Panc1 (cell line): Measurements from ENCODE around the gene MBOAT1. TPM values are rescaled to one million over a fixed set of nuclear protein-coding genes. Genes with fewer than 3 reads are reported as not detected.

Experiments
- ATAC-seq: fragments of 200-7000 bp; cut with Tn5 transposase; 2 replicates; pipeline ENCODE4 v1.9.1; 2020; ENCODE audit warnings: mild to moderate bottlenecking, moderate library complexity
- BruUV-seq: library from RNA; stranded (reverse); fragments of 400-500 nt; replicated peaks from 2 replicates; lab custom pipeline; 2021; lab: Mats Ljungman, UMichigan
- CTCF ChIA-PET: fragments of 300-600 bp; sonication (Branson Sonifier 250); formaldehyde crosslinking; loops from one replicate; lab custom pipeline; 2022; ENCODE audit warnings: antibody characterized with exemption; lab: Charles Lee
- POLR2A ChIA-PET: fragments of 300-600 bp; sonication (Branson Sonifier 250); formaldehyde crosslinking; loops from one replicate; lab custom pipeline; 2022; ENCODE audit warnings: antibody characterized with exemption; lab: Charles Lee
- DNase-seq: peaks from one replicate; pipeline ENCODE4 v3.0.0-alpha.2; 2010; ENCODE audit warnings: low read depth, low spot score
- H3K27ac ChIP-seq: 2 replicates; pipeline ENCODE4 v1.5.1; 2011; ENCODE audit warnings: mild to moderate bottlenecking, low read length, inconsistent platforms
- H3K27me3 ChIP-seq: fragments of 200-500 bp; sonication (Bioruptor generic); 2 replicates; pipeline ENCODE4 v1.6.0; 2014; ENCODE audit warnings: low read length, inconsistent platforms; ENCODE audit not compliant: control insufficient read depth, insufficient read depth
- H3K36me3 ChIP-seq: fragments of 200-500 bp; sonication (Bioruptor generic); 2 replicates; pipeline ENCODE4 v1.5.1; 2014; ENCODE audit warnings: inconsistent platforms, mild to moderate bottlenecking, low read length, moderate library complexity; ENCODE audit not compliant: control insufficient read depth, insufficient read depth
- H3K4me1 ChIP-seq: 2 replicates; pipeline ENCODE4 v1.5.1; 2011; ENCODE audit warnings: inconsistent platforms, mild to moderate bottlenecking, low read length, moderate library complexity; ENCODE audit not compliant: control insufficient read depth, insufficient read depth
- H3K4me3 ChIP-seq, 2 experiments: 2 replicates each; pipeline ENCODE4 v1.5.1; 2011 to 2012; ENCODE audit warnings: low read depth in 2 of 2, low read length in 2 of 2, mild to moderate bottlenecking in 2 of 2, inconsistent platforms in 1 of 2, moderate library complexity in 1 of 2
- H3K9me3 ChIP-seq: fragments of 200-500 bp; sonication (Bioruptor generic); 2 replicates; pipeline ENCODE4 v1.5.1; 2014; ENCODE audit warnings: low read depth, mild to moderate bottlenecking, inconsistent platforms, low read length, moderate library complexity; ENCODE audit not compliant: control insufficient read depth, insufficient read depth
- CTCF ChIP-seq: fragments of 450-650 bp; IDR thresholded peaks from 2 replicates; pipeline ENCODE4 v1.5.1; 2017; ENCODE audit warnings: mild to moderate bottlenecking
- POLR2AphosphoS5 ChIP-seq: IDR thresholded peaks from 2 replicates; pipeline ENCODE4 v1.6.1; 2012; ENCODE audit warnings: mild to moderate bottlenecking, low read depth, low read length, moderate library complexity
- REST ChIP-seq, 2 experiments: IDR thresholded peaks; 2 replicates each; pipeline ENCODE4 v1.6.1; 2011 to 2012; ENCODE audit warnings: low read depth in 2 of 2, control low read depth in 1 of 2, low read length in 1 of 2, mild to moderate bottlenecking in 1 of 2, moderate library complexity in 1 of 2; ENCODE audit not compliant: insufficient read depth in 1 of 2
- SIN3A ChIP-seq: IDR thresholded peaks from 2 replicates; pipeline ENCODE4 v1.6.1; 2012; ENCODE audit warnings: low read depth, mild to moderate bottlenecking, low read length, moderate library complexity, borderline replicate concordance; ENCODE audit not compliant: insufficient read depth
- TCF7L2 ChIP-seq: IDR thresholded peaks from 2 replicates; pipeline ENCODE4 v1.6.1; 2011; ENCODE audit warnings: mild to moderate bottlenecking, low read depth, low read length, inconsistent platforms
- in situ Hi-C: cut with HindIII; loops from 2 replicates; pipeline ENCODE4 v1.10.0; 2016; ENCODE audit warnings: low sequenced_read_pairs, low pct_unique_long_range_greater_than_20kb
- intact Hi-C: fragments of 100-400 bp; cut with micrococcal nuclease; formaldehyde crosslinking; loops from one replicate; pipeline ENCODE4 v1.10.0; 2022; ENCODE audit not compliant: unreplicated experiment
- total RNA-seq: library from RNA; stranded (reverse); gene quantifications from one replicate; pipeline ENCODE4 v1.2.1, GENCODE V29; 2021; ENCODE audit not compliant: unreplicated experiment

Gene MBOAT1
- total RNA-seq, 1 experiment from 2014 or later: 15.1 TPM

GRCh38 chr6:20084411-20084810, 127.9 kb downstream of the MBOAT1 start:
- no peaks in the 10 kb centered on the region for H3K4me1 ChIP-seq

DNA sequence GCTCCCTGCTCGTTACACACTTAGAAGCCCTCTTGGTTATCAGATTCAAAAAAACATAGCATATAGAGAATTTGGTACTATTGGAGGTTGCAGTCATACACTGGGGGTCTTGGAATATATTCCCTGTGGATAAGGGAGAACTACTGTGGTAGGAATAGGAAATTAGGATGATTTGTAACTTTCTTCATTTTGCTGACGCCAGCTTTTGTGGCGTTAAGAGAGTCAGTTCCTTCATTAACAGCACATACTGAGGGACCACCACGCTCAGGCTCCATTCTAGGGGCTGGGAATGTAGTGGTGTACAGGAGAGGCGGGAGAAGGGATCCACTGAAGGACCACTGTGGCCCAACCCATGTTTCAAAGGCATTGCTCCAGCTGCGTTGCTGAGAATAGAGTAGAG, 140.3 kb downstream of the MBOAT1 start:
- BruUV-seq: no TSS peak
- ChIA-PET CTCF (interaction anchor here (0.5 kb wide), 1 partner anchor 16 kb away, joined by 4 read pairs; no protein-coding TSS in a partner anchor), POLR2A (no interaction called here)
- no peak for ATAC-seq
- H3K4me3 ChIP-seq: no peak overlapping the region
- H3K9me3 ChIP-seq: 0 out of 2 replicates have a peak, but pooled peaks cover 4% of the 10 kb centered on the region
- no peaks in the 10 kb centered on the region for H3K4me1 ChIP-seq
- DNase-seq: no peak
- H3K27ac ChIP-seq: no peak overlapping the region
- H3K27me3 ChIP-seq: no peaks in the 10 kb centered on the region; the same call in 1 of the 2 replicates
- TF ChIP-seq TCF7L2 (no peak), POLR2AphosphoS5 (no peak), REST (IDR thresholded peaks at IDR 0.05; ENCODE audit: insufficient read depth in 1 of 2, low read depth in 2 of 2, low read length in 1 of 2) (no peak), SIN3A (no peak), CTCF (no peak)
- intact Hi-C loops: no loop called here
- no peaks in the 10 kb centered on the region for H3K36me3 ChIP-seq
- in situ Hi-C loops: no loop called here

More at GRCh38 chr6:20084411-20084810, 127.9 kb downstream of the MBOAT1 start:
- Histone ChIP-seq H3K9me3 (peaks cover 12% of the 10 kb centered on the region; the same call in 1 of the 2 replicates), H3K36me3 (no peaks in the 10 kb centered on the region), H3K27ac (no peak overlapping the region), H3K4me3 (no peak overlapping the region), H3K27me3 (no peaks in the 10 kb centered on the region; the same call in 1 of the 2 replicates)
- ChIA-PET CTCF (no interaction called here), POLR2A (no interaction called here)
- BruUV-seq: no TSS peak
- TF ChIP-seq CTCF (no peak), TCF7L2 (no peak), POLR2AphosphoS5 (no peak), REST (IDR thresholded peaks at IDR 0.05; ENCODE audit: insufficient read depth in 1 of 2, low read depth in 2 of 2, low read length in 1 of 2) (no peak), SIN3A (no peak)
- intact Hi-C loops (no loop called here), in situ Hi-C loops (no loop called here)
- no peak for DNase-seq
- no peak for ATAC-seq
